Activated CD4-positive, alpha-beta T cell treated with anti-CD3 and anti-CD28 coated beads, Interleukin-2, amount 50 U/mL, for 48 hours (primary cell): ENCODE measurements around the gene EXOC2.

Experiments
- DNase-seq, 2 experiments: peaks; one replicate each; pipeline ENCODE4 v3.0.0-alpha.2; 2020

Gene EXOC2, protein sequence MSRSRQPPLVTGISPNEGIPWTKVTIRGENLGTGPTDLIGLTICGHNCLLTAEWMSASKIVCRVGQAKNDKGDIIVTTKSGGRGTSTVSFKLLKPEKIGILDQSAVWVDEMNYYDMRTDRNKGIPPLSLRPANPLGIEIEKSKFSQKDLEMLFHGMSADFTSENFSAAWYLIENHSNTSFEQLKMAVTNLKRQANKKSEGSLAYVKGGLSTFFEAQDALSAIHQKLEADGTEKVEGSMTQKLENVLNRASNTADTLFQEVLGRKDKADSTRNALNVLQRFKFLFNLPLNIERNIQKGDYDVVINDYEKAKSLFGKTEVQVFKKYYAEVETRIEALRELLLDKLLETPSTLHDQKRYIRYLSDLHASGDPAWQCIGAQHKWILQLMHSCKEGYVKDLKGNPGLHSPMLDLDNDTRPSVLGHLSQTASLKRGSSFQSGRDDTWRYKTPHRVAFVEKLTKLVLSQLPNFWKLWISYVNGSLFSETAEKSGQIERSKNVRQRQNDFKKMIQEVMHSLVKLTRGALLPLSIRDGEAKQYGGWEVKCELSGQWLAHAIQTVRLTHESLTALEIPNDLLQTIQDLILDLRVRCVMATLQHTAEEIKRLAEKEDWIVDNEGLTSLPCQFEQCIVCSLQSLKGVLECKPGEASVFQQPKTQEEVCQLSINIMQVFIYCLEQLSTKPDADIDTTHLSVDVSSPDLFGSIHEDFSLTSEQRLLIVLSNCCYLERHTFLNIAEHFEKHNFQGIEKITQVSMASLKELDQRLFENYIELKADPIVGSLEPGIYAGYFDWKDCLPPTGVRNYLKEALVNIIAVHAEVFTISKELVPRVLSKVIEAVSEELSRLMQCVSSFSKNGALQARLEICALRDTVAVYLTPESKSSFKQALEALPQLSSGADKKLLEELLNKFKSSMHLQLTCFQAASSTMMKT

DNA sequence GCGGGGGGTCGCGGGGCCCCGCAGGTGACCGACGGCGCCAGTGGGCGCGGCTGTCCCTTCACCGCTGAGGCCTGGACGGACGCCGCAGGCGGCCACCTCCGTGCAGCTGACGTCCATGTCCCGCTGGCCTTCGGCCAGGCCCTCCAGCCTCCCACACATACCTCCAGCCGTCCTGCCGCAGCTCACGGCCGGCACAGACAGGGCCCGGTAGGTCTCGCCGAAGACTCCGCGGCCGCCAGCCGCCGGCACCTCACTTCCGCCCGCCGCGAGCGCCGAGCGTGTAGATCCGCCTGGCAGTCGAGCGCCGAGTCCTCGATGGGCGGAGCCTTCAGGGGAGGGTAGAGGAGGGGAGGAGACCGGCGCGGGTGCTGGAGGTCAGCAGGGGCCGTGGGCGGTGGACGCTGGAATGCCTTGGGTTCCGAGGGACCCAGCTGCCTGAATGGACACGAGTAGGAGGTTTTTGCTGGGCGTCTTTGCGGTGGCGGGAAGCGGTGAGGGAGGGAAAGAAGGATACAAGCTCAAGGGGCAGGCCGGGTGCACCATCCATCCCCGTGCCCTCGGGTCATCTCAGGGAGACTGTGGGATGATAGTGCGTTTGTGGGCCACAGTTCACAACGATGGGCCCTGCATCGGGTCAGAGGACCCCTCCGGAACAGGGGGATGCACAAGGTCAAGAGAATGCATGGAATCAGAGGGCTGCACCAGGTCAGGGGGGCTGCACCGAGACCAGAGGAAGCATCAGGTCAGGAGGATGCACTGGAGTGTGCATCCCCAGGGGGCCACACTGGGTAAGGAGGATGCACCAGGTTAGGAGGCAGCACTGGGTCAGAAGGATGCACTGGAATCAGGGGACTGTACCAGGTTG is at the start of gene EXOC2:
Gene EXOC2, minus strand, starts transcription at position 282 of the 865 bp plus-strand sequence. CDS start 55,321 bp downstream, outside the sequence.
- peak; percentile 87 to 88 for DNase-seq

DNA sequence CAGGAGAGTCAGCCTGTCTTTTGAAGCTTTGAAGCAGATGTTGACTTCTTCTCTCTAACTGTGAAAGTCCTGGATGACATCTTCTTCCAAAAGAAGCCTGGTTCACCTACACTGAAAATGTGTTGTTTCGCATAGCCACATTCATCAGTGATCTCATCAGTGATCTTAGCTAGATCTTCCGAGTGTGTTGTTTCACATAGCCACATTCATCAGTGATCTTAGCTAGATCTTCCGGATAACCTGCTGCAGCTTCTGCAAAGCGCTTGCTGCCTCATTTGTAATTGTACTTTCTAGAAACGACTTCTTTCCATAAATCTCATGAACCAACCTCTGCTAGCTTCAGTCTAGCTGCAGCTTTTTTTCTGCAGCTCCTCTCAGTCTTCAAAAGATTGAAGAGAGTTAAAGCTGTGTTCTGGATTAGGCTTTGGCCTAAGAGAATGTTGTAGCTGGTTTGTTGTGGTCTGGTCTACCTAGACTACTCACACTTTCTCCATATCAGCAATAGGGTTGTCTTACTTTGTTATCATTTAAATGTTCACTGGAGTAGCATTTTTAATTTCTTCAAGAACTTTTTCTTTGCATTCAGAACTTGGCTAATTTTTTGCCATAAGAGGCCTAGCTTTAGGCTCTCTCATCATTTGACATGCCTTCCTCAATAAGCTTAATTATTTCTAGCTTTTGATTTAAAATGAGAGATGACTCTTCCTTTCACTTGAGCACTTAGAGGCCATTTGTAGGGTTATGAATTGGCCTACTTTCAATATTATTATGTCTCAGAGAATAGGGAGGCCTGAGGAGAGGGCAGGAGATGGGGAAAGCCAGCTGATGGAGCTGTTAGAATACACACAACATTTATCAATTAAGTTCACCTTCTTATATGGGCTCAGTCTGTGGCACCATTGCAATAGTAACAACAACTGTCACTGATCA is 48.7 kb upstream of the EXOC2 start:
- no peak for DNase-seq

DNA sequence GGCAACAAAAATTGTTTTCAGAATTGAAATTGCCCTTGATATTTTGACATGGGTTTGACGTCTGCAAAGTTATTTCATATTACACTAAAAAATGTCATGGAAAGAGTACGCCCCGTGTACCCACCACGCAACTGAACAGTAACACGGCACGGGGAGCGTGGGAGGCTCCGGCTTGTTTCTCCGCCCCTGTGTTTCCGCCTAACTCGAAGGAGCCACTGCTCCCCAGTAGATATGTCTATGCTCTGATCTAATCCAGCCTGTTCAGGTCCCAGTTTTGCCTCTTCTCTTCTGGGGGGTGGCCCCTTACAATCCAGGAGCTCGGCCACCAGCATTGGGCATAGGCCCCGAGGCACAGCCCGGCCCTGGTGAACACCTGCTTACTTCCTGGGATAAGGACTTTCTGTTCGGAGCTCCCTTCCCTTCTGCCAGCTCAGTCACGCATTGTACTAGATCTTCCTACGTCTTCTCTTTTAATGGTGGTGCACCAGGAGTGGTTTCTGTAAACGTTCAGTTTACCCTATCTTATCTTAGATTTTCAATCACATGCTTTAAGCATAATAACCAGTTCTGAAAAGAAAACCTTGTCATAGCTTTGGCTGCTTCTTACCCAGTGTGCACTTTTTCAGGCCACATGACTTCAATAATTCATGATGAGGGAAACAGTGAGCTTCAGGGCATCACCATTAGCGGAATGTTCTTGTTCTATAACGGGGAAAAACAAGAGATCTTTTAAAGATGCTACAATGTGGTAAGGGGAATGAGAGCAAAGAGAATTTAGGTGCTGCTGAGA is 43.9 kb upstream of the EXOC2 start:
- no peak for DNase-seq

DNA sequence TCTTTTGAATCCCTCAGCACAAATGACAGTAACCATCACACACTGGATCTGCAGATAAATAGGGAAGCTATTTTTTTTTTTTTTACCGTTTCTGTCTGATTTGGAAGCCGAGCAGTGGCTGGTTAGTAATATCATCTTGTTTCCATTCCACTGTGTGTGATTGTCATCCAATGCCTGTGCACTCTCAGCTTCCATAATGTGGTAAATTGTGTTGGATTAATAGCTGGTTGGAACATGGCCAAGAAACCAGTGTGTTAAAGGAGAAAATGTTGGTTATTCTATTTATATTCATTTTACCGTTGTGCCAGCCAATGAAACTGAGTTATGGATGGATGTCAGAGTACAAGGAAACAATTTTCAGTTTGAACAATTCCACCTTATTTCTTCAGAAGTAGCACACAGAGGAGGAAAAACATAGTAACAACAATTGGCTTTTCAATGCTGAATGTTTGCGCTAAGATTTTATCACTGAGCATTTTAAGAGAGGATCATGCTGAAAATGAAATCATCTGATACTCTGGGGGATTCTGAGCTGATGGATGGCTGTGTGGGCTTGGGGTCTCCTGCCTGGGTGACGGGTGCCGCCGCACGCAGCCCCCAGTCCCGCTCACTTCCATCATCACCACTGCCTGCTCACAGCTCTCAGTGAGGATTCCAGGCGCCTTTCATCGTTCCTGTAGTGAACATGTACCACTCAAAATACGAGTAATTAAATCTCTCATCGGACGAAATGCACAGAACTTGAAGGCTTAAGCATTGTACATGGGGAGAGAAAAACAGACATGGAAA is 40.7 kb upstream of the EXOC2 start:
- no peak for DNase-seq

DNA sequence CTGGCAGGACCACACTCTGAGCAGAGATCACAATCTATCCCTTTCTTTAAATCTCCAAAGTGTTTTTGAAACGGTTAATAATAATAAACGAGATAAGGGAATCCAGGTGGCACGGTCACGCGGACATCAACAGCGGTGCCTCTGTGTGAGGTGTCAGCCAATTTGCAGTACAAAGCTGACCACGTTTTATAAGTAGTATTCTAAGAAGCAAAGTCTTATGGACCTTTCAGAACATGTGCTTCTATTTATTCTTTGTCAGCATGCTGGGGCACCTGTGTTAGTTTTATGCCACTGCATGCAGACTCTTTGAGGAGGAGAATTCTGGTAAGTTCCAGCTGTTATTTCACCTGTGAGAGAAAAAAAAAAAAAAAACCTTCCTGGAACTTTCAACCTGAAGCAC is 39.0 kb upstream of the EXOC2 start:
- DNase-seq: no peak

DNA sequence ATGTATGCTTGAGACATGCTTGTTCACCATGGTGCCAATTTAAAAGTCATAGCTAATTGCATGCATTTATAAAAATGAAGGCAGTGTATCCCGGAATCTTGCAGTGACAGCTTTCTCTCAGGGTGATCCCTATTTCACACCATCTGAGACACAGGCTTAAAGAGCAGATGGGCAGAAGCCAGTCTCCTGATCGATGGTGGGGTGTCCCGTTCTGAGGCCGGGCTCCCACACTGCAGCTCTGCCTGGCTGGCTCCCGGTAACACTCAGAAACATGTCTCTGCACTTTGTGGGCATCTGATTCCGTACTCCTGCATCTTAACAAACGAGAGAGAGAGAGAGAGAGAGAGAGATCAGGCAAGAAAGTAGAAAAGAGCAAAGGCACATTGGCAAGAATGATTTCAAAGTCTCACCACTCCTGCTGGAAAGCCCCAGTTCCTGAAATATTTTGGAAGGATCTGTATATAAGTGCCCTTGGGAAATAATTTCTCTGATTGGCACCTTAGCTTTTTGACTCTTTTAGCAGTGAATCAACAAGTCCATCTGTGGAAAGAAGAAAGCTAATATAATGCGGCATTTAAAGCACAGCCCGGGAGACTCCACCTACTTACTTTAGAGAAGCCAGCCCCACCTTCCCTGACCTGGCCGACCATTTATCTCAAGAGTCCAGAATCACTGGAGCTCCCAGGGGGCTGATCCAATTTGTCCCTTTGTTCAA is 36.8 kb upstream of the EXOC2 start:
- no peak for DNase-seq

DNA sequence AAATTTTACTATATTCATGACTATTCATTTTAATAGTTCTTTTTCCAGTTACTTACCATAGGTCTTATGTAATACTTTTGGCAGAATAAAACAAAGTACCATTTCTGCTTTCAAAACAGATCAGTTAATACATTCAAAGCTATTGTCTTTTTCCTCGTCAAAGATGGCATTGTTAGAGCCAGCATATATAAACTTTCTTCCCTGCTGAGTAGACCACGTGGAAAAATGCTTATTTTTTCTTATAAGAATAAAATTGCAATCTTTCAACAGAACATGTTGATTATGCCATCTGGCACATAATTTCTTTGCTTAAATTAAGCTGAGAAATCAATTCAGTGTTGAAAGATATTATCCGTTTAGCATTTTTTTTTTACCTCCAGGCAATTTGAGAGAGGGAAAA is 34.9 kb upstream of the EXOC2 start:
- no peak for DNase-seq

DNA sequence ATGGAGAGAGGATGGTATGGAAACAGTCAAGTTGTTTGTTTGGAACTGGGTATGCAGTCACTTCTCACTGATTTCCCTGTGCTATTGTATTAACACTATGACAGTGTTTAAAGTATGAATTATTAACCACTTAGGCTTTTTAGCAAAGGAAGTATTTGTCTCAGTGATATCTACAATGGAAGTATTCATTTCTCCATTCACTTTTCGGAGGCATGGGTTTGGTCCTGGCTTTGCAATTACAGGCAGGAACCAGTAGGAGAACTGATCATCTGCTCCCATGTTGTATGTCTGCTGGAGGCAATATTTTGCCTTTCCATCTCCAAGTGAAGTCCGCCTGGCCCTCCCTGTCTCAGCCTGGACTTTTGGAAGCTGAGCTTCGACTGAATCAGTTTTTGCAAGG is 30.6 kb upstream of the EXOC2 start:
- DNase-seq: no peak

DNA sequence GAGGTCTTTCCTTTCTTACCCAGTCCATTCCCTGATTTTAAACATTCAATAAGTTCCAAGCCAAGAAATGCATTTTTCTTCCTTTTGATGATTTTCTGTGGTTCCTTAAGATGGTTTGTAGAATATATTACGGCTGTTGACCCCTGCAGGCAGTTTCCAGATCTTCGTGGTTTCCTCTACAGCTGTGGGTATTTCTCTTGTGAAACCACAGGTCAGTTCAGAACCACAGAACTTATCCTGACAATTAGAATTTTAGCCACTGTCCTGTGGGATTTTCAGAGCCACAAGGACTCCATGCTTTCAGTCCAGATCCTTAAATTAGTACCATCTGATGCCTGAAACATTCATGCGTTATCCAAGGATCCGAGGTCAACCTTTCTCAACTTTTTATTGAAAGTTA is 29.7 kb upstream of the EXOC2 start:
- no peak for DNase-seq

DNA sequence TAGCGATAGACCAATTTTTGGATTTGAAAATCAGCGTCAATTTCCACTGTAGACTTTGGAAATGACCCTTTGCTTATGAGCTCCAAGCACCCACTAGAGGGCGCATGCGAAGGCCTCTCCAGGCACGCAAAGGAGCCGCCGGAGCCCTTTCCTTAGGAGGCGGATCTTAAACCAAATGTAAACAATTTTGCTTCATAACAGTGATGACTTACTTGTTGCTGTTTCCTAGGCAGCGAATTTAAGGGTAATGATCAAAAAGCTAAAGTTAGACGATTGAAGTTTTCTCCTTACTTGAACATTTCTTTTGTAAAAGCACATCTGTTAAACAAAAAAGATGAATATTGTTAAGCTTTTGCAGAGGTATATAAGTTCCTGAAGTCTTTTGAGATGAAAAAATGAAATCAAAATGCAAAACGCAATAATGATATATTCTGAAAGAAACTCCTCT is 29.2 kb upstream of the EXOC2 start:
- peak; percentile 82 to 85 for DNase-seq

DNA sequence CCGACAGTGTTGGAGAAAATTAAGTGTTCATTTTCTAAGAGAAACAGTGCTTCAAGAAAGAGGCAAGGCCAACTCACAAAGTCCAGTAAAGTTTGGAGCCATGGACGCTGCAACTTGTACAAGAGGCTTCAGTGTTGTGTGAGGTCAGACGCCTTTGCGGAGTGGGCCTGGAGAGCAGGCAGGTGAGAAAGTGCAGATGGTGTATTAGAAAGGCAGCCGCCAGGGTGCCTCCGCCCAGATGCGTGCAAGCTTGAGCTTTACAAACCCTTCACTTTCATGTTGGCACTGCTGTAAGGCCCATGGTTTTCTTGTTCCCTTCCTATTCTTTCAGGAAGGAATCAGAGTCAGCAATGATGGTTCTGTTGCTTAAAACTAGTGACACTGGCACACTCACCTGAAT is 25.4 kb upstream of the EXOC2 start:
- DNase-seq: no peak

DNA sequence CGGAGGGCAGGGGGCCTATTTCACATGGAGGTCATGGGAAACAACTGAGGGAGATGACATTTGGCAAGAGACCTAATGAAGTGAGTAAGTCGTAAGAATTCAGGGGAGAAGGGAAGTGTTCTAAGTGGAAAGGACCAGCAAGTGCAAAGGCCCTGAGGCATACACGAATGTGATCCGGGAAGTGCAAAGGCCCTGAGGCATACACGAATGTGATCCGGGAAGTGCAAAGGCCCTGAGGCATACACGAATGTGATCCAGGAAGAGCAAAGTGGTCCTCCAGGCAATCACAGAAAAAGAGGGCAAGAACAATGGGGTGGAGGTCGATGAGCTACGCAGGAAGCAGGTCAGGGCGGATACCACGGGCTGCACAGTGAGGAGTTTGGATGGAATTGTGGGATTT is 24.2 kb upstream of the EXOC2 start:
- no peak for DNase-seq

DNA sequence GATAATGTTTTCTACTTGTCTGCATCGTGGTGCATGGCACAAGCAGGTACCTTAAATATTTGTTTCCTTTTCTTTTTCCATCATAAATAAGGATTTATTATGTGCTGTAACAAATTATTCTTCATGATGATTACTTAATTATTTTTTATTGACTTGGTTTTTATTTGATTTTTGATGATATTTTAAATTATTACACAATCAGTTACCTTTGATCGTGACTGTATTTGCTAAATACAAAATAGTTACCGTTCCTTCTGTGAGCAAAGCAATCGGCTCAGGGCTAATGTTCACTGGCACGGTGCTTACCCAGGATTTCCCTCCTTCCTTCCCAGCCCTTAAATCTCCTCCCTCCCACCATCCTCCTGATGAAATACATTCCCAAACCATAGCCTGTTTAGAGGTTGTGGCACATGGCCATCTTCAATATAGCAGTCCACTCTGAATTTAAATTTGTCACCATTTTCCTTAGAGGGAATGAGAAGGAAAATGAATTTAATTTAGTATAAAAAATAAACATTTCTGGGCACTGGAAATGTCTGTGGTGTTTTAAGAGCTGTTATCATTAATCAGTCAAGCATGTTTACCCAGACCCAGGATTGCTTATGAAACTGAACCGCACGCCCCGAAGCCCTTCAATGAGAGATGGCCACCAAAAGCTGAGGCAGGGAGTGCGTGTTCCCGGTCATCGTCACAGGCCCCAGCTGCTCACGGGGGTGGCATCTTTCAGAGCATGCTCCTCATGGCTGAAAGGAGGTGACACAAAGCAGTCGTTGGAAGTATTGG is 23.0 kb upstream of the EXOC2 start:
- no peak for DNase-seq

DNA sequence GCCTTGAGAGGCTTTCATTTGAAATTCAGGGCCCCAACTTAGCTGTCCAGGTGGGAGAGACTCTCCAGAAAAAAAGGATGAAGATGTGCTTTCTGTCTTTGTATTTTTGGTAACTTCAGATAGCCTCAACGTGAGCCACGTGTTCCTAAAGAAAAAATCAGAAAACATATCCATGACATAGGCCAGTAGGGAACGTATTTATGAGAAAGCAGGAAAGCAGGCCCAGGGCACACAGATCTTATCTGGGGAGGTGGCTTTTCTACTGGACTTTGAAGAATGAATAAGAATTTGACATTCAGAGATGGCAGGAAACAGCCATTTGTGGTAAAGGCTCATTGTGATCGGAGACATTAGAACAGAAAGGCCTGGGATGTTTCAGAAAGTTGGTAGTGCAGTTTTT is 21.2 kb upstream of the EXOC2 start:
- DNase-seq: no peak

DNA sequence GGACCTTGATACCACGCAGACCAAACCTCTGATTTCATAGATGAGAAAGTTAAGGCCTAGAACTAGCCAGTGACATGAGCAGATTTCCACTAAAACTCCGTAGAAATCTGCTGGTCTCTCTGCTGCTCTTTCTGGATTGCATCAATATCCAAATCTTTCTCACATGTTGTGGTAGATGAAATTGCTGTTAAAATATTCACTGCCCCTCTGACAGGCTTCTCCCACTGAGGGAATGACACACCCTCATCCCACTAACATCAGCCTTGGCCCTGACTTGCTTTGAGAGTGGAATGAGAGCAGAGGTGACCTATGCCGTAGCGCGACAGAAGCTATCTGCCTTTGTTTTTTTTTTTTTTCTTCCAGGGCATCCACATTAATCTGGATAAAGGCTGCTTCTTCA is 20.4 kb upstream of the EXOC2 start:
- no peak for DNase-seq

DNA sequence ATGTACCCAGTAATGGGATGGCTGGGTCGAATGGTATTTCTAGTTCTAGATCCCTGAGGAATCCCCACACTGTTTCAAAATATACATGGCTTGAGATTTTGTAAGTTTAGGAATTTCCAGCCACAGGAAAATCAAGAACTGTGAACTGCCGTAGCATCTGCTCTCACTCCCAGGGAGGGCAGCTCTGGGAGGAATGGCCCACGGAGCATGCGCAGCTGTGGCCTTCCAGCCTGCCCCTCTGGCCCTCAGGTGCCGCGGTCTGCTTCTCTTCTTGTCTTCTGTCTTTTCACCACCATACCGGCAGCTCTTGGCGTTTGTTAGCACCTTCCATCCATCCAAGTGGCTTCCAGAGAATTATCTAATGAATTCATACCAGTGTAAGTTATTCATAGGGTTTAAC is 19.9 kb upstream of the EXOC2 start:
- no peak for DNase-seq

DNA sequence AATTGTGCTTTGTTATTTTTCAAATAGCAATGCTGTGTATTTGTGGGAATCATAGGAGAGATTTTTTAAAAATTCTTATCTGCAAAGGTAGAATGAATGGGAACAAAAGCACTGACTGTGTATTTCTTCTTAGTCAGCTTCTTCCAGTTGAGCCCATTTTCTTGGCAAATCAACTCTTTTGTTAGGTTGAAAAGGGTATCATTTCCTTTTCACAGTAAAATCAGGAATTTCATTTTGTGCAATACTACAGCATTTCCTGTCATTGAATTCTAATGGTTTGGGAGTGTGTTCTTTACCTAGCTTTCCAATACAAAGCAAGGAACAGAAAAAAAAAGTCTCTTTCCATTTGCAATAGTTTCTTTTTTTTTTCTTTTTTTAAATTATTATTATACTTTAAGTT is 19.0 kb upstream of the EXOC2 start:
- no peak for DNase-seq
